Esophagus squamous epithelium (tissue), 4 donors: ENCODE data around the gene LYPLA2.

Experiments used
- POLR2A ChIP-seq, 4 donors: fragments of 450-650 bp; IDR thresholded peaks; one replicate each; pipeline ENCODE4 v1.6.1; 2017; ENCODE audit warnings: antibody characterized with exemption in 4 of 4, mild to moderate bottlenecking in 4 of 4, moderate library complexity in 3 of 4
- TF ChIP-seq, protein P1 (sequence below), 6 experiments: fragments of 450-650 bp in 4 of 6; fragments of 200-600 bp in 2 of 6; sonication (generic) in 2 of 6; IDR thresholded peaks; one replicate each; pipeline ENCODE4 v1.5.1; 2016 to 2019; ENCODE audit warnings: antibody characterized with exemption in 6 of 6, mild to moderate bottlenecking in 4 of 6, moderate library complexity in 4 of 6

DNA sequence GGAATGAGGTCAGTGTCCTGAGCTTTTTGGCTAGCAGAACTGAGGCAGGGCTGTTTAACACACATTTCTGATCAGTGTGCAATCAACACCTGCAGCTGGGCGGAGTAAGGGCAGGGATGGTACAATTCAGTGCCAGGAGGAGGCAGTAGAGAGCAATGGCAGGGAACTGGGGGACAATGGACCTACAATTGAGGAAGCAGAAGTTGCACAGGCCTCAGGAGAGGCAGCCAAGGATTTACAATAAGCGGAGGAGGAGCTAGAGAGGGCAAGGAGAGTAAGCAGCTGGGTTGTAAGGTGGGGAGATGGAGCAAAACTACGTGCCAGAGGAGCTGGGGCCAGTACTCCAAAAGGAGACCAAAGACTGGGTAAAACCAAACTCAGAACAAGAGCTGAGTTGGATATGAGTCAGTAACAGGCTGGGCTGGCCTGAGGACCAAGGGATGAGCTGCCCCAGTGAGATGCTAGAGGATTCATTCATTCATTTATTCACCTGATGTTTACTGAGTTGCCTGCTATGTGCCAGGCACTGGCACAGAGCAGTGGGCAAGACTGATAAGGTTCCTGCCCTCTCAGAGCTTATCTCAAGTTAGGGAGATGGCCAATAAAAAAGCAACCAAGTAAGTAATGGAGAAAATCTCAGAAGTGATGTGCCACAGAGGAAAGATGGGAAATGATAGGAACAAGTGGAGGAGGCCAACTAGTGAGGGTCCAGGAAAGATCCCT is 20.0 kb downstream of the LYPLA2 start:
- TF ChIP-seq, protein P1, sequence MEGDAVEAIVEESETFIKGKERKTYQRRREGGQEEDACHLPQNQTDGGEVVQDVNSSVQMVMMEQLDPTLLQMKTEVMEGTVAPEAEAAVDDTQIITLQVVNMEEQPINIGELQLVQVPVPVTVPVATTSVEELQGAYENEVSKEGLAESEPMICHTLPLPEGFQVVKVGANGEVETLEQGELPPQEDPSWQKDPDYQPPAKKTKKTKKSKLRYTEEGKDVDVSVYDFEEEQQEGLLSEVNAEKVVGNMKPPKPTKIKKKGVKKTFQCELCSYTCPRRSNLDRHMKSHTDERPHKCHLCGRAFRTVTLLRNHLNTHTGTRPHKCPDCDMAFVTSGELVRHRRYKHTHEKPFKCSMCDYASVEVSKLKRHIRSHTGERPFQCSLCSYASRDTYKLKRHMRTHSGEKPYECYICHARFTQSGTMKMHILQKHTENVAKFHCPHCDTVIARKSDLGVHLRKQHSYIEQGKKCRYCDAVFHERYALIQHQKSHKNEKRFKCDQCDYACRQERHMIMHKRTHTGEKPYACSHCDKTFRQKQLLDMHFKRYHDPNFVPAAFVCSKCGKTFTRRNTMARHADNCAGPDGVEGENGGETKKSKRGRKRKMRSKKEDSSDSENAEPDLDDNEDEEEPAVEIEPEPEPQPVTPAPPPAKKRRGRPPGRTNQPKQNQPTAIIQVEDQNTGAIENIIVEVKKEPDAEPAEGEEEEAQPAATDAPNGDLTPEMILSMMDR (IDR thresholded peaks at IDR 0.05) = peak; percentile 41 to 76 (median 56)
- no peak for TF ChIP-seq POLR2A (IDR thresholded peaks at IDR 0.05)
